GM18867 (cell line): ENCODE results near the gene SMYD3.
A peak's percentile ranks its signal among the peaks of the same experiment; 100 is the strongest.
"Not testable (repeated sequence)": the region's sequence is repeated elsewhere in the genome, so short reads cannot be mapped to it uniquely, and the experiment has no call there.

ENCODE experiments used
- ATAC-seq: cut with Tn5 transposase; IDR thresholded peaks from one replicate; pipeline ENCODE4 v1.9.1; 2021; ENCODE audit warnings: mild to moderate bottlenecking, moderate library complexity; ENCODE audit not compliant: unreplicated experiment

Gene SMYD3

GRCh38 chr1:245972476-245972875 is 534.6 kb downstream of the SMYD3 start:
- ATAC-seq: no peak

GRCh38 chr1:245971711-245972085 is 535.4 kb downstream of the SMYD3 start:
- no peak for ATAC-seq

GRCh38 chr1:245971076-245971710 is 535.9 kb downstream of the SMYD3 start:
- ATAC-seq: not testable (repeated sequence)

GRCh38 chr1:245969283-245969682 is 537.8 kb downstream of the SMYD3 start:
- no peak for ATAC-seq

- ATAC-seq: no peak
Observed at GRCh38 chr1:245968775-245969174, 538.3 kb downstream of the SMYD3 start.

GRCh38 chr1:245965398-245965797 is 541.7 kb downstream of the SMYD3 start:
- ATAC-seq: no peak

- no peak for ATAC-seq
Observed at GRCh38 chr1:245963649-245964048, 543.4 kb downstream of the SMYD3 start.

- no peak for ATAC-seq
Observed at GRCh38 chr1:245962453-245962852, 544.6 kb downstream of the SMYD3 start.

GRCh38 chr1:245961137-245961540 is 545.9 kb downstream of the SMYD3 start:
- ATAC-seq: no peak

- ATAC-seq: no peak
Observed at GRCh38 chr1:245960171-245960570, 546.9 kb downstream of the SMYD3 start.

GRCh38 chr1:245958016-245958415 is 549.1 kb downstream of the SMYD3 start:
- no peak for ATAC-seq

- ATAC-seq: no peak
Observed at GRCh38 chr1:245957427-245957826, 549.7 kb downstream of the SMYD3 start.

- ATAC-seq: no peak
Observed at GRCh38 chr1:245956225-245956624, 550.9 kb downstream of the SMYD3 start.

GRCh38 chr1:245953876-245954660 is 553.0 kb downstream of the SMYD3 start:
- ATAC-seq: peak; percentile 38

GRCh38 chr1:245952383-245953026 is 554.6 kb downstream of the SMYD3 start:
- ATAC-seq: peak; percentile 64

- no peak for ATAC-seq
Observed at GRCh38 chr1:245948786-245949185, 558.3 kb downstream of the SMYD3 start.

GRCh38 chr1:245946905-245947304 is 560.2 kb downstream of the SMYD3 start:
- no peak for ATAC-seq

GRCh38 chr1:245945136-245945535 is 561.9 kb downstream of the SMYD3 start:
- not testable (repeated sequence) for ATAC-seq

GRCh38 chr1:245942856-245943255 is 564.2 kb downstream of the SMYD3 start:
- no peak for ATAC-seq

- ATAC-seq: not testable (repeated sequence)
Observed at GRCh38 chr1:245941771-245942170, 565.3 kb downstream of the SMYD3 start.

- ATAC-seq: no peak
Observed at GRCh38 chr1:245939756-245940345, 567.2 kb downstream of the SMYD3 start.

- ATAC-seq: no peak
Observed at GRCh38 chr1:245938046-245938435, 569.0 kb downstream of the SMYD3 start.
